OCI-LY3 (cell line): ENCODE measurements around the gene EIF4G3.
"Not testable (repeated sequence)": the region's sequence is repeated elsewhere in the genome, so short reads cannot be mapped to it uniquely, and the experiment has no call there.

Experiments used
- H2AFZ ChIP-seq: fragments of 200-600, 300-600 bp; shearing (Covaris generic); 2 replicates; pipeline ENCODE4 v1.6.0; 2014; ENCODE audit warnings: antibody characterized with exemption, low read depth, low read length
- H3K27ac ChIP-seq: fragments of 200-600, 300-600 bp; sonication (generic); 2 replicates; pipeline ENCODE4 v1.5.1; 2014; ENCODE audit warnings: mild to moderate bottlenecking, low read length, moderate library complexity, mixed read lengths
- H3K27me3 ChIP-seq: fragments of 200-600, 300-600 bp; sonication (generic); 2 replicates; pipeline ENCODE4 v1.6.1; 2014; ENCODE audit warnings: low read depth, low read length, mixed read lengths
- H3K36me3 ChIP-seq: fragments of 200-600, 300-600 bp; sonication (generic); replicated peaks from 2 replicates; pipeline ENCODE3; 2014; ENCODE audit warnings: low read depth, low read length, mixed read lengths
- H3K4me1 ChIP-seq: fragments of 300-600, 200-600 bp; sonication (generic); 2 replicates; pipeline ENCODE4 v1.6.1; 2014; ENCODE audit warnings: low read length, mixed read lengths
- H3K4me2 ChIP-seq: fragments of 200-600, 300-600 bp; sonication (generic); 2 replicates; pipeline ENCODE4 v1.6.1; 2014; ENCODE audit warnings: low read length, mixed read lengths
- H3K4me3 ChIP-seq: fragments of 300-600, 200-600 bp; sonication (generic); 2 replicates; pipeline ENCODE4 v1.5.1; 2014; ENCODE audit warnings: antibody characterized with exemption, mild to moderate bottlenecking, low read length, moderate library complexity
- H3K79me2 ChIP-seq: fragments of 300-600, 200-600 bp; shearing (Covaris generic); 2 replicates; pipeline ENCODE4 v1.6.1; 2014; ENCODE audit warnings: mild to moderate bottlenecking, low read length, mixed read lengths
- H3K9ac ChIP-seq: fragments of 300-600, 200-600 bp; shearing (Covaris generic); 2 replicates; pipeline ENCODE4 v1.6.0; 2014; ENCODE audit warnings: mild to moderate bottlenecking, low read length, moderate library complexity
- H3K9me3 ChIP-seq: fragments of 200-600, 300-600 bp; shearing (Covaris generic); 2 replicates; pipeline ENCODE4 v1.6.1; 2014; ENCODE audit warnings: low read length, mixed read lengths; ENCODE audit not compliant: insufficient read depth
- H4K20me1 ChIP-seq: fragments of 200-600, 300-600 bp; sonication (generic); 2 replicates; pipeline ENCODE4 v1.6.1; 2016; ENCODE audit warnings: low read length, mixed read lengths; ENCODE audit not compliant: insufficient read depth
- EZH2phosphoT487 ChIP-seq: fragments of 200-600 bp; shearing (Covaris generic); IDR thresholded peaks from 2 replicates; pipeline ENCODE4 v1.6.1; 2018; ENCODE audit warnings: antibody characterized with exemption, mixed run types, low read depth
- TF ChIP-seq, protein P1 (sequence below): fragments of 200-600, 300-600 bp; sonication (generic); IDR thresholded peaks from 2 replicates; pipeline ENCODE4 v1.5.1; 2014; ENCODE audit warnings: antibody characterized with exemption, low read length, low read depth

The EIF4G3 gene

DNA sequence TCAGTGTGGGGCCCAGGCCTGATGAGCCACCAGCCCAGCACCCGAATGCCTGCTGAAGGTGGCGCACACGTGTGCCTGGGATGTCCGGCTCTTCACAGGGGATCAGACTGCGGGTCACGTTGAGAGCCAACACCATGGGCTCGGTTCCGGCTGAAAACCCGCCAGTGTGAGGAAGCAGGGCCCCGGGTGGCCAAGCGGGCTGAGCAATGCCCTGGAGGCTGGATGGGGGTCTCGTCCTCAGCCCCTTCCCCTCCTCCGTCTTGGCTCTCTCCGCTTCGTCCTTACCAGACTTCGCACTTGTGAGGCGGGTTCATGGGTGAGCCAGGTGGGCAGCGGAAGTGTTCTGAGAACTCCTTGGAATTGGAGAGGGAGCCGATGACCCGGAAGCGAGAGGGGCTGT is 43.0 kb upstream of the EIF4G3 start:
- TF ChIP-seq, protein P1, sequence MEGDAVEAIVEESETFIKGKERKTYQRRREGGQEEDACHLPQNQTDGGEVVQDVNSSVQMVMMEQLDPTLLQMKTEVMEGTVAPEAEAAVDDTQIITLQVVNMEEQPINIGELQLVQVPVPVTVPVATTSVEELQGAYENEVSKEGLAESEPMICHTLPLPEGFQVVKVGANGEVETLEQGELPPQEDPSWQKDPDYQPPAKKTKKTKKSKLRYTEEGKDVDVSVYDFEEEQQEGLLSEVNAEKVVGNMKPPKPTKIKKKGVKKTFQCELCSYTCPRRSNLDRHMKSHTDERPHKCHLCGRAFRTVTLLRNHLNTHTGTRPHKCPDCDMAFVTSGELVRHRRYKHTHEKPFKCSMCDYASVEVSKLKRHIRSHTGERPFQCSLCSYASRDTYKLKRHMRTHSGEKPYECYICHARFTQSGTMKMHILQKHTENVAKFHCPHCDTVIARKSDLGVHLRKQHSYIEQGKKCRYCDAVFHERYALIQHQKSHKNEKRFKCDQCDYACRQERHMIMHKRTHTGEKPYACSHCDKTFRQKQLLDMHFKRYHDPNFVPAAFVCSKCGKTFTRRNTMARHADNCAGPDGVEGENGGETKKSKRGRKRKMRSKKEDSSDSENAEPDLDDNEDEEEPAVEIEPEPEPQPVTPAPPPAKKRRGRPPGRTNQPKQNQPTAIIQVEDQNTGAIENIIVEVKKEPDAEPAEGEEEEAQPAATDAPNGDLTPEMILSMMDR, result no peak
- TF ChIP-seq EZH2phosphoT487, result no peak
- no peaks in the 10 kb centered on the region for H3K27me3 ChIP-seq

DNA sequence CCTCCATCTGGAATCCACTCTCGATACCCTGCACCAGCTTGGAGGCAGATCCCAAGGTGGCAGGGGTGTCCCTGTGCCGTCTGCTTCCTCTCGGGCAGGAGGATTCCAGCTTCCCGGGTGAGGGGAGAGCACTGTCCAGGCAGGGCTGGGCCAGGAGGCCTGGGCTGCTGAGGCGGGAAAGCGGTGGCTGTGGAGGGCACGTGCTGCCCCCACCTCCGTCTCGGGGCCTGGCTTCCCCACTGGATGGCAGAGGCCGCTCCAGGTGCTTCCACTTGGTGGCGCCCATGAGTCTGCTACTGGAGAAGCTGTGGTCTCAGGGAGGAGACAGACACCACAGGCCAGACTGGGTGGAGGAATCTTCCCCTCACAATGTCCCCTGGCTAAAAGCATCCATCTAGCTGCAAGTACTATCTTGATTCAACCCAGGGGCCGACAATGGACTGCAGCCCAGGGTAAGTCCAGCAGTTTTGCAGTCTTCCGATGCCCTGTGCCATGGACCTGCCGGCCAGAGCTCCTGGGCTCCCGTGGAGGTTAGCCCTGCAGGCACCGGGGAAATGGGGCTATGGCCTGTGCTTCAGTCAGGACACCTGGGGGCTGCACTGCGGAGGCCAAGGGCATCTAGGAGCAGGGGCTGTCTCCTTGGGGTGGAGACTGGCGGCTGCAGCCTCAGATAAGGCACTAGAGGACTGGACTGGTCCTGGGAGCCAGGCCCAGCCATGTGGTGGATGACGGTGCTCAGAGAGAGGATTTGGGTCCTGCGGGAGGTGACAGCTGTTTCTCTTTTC is 41.3 kb upstream of the EIF4G3 start:
- Histone ChIP-seq H3K9me3 (no peaks in the 10 kb centered on the region), H3K36me3 (peaks cover 17% of the 10 kb centered on the region), H3K79me2 (no peaks in the 10 kb centered on the region), H3K4me3 (no peak overlapping the region), H3K27me3 (no peaks in the 10 kb centered on the region), H4K20me1 (no peaks in the 10 kb centered on the region), H3K4me1 (no peaks in the 10 kb centered on the region), H3K27ac (no peak overlapping the region), H3K9ac (no peak overlapping the region), H2AFZ (no peak overlapping the region), H3K4me2 (no peak overlapping the region)
- no peak for TF ChIP-seq EZH2phosphoT487
- TF ChIP-seq, protein P1, result peak; percentile 39

More for the DNA sequence above, 43.0 kb upstream of the EIF4G3 start:
- Histone ChIP-seq H4K20me1 (no peaks in the 10 kb centered on the region), H3K36me3 (peaks cover 20% of the 10 kb centered on the region), H3K27ac (no peak overlapping the region), H3K79me2 (no peaks in the 10 kb centered on the region), H2AFZ (no peak overlapping the region), H3K4me2 (no peak overlapping the region), H3K9me3 (no peaks in the 10 kb centered on the region), H3K9ac (no peak overlapping the region), H3K4me1 (no peaks in the 10 kb centered on the region), H3K4me3 (no peak overlapping the region)

DNA sequence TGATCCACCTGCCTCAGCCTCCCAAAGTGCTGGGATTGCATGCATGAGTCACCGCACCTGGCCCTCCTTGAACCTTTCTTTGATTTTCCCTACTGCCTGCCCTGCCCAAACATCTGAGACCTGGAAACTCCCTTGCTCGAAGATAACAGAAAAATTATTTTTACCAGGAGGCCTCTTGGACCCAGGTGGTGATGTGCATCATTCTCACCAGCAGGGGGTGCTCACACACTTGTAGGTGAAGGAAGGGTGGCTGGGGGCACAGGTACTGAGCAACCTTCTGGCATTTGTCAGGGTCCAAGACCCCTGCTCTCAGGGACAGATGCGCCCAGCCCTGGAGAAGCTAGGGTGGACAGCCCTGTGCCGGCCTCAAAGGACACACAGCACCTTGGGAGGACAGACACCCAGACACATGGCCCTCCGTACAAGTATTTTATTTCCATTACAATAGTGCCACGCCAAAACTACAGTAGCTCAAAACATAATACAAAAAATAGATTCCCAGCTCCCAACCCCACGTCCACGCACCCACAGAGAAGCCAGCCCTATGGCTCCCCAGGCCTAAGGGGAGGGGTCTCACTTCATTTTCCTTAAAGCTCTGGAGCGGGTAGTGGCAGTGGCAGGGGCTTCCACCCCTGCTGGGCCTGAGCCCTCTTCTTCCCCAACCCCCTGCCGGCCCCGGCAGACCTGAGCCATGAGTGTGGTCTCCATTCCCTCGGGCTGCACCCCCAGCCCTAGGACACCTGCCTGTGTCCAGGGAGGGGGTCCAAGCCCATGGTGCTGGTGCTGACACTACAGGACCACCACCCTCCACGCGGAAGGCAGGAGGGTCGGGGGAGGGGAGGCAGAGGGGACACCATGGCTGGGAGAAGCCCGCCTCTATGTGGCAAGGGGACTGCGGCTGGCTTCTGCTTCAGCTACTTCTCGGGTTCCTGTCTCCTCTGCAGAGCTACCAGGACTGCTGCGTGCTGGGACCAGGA is 40.4 kb upstream of the EIF4G3 start:
- no peaks in the 10 kb centered on the region for H4K20me1 ChIP-seq
- no peak overlapping the region for H3K4me2 ChIP-seq
- no peak overlapping the region for H3K4me3 ChIP-seq
- peaks cover 15% of the 10 kb centered on the region for H3K36me3 ChIP-seq
- H3K9ac ChIP-seq, result no peak overlapping the region
- H2AFZ ChIP-seq, result no peak overlapping the region
- H3K79me2 ChIP-seq, result no peaks in the 10 kb centered on the region
- H3K4me1 ChIP-seq, result no peaks in the 10 kb centered on the region
- no peaks in the 10 kb centered on the region for H3K9me3 ChIP-seq
- no peaks in the 10 kb centered on the region for H3K27me3 ChIP-seq
- TF ChIP-seq EZH2phosphoT487, result no peak
- TF ChIP-seq, protein P1, result peak; percentile 73
- no peak overlapping the region for H3K27ac ChIP-seq

DNA sequence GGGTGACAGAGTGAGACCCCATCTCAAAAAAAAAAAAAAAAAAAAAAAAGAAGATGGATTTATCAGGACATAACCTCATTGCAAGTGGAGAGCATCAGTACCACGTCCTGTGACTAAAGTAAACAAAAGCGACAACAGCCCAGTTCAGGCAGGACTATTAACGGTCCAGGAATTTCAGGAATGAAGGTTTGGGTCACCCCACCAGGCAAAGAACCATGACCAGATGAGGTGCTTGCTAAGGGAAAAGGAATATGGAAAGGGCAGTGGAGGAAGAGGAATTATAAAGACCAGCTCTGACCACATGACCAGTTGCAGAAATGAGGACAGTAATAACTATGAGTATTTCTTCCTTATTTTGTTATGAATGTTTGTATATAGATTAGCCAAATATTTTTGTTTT is 35.4 kb upstream of the EIF4G3 start:
- Histone ChIP-seq H3K4me3 (no peak overlapping the region), H3K4me2 (no peak overlapping the region), H3K4me1 (peaks cover 6% of the 10 kb centered on the region), H3K9me3 (no peaks in the 10 kb centered on the region), H2AFZ (no peak overlapping the region), H4K20me1 (no peaks in the 10 kb centered on the region), H3K9ac (no peak overlapping the region), H3K27me3 (no peaks in the 10 kb centered on the region), H3K79me2 (no peaks in the 10 kb centered on the region), H3K36me3 (no peaks in the 10 kb centered on the region), H3K27ac (no peak overlapping the region)
- TF ChIP-seq, protein P1, result no peak
- no peak for TF ChIP-seq EZH2phosphoT487

DNA sequence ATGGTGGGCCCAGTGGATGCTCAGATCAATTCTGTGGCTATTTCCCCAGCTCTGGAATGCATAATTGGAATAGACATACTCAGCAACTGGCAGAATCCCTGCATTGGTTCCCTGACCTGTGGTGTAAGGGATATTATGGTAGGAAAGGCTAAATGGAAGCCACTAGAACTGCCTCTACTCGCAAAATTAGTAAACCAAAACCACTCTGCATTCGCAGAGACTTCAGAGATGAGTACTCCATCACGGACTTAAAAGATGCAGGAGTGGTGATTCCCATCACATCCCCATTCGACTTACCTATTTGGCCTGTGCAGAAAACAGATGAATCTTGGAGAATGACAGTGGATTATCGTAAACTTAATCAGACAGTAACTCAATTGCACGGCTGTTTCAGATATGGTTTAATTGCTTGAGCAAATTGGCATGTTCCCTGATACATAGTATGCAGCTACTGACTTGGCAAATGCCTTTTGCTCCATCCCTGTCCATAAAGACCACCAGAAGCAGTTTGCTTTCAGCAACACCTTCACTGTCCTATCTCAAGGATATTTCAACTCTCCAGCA is 31.5 kb upstream of the EIF4G3 start:
- H3K36me3 ChIP-seq, H3K27ac ChIP-seq, H3K4me2 ChIP-seq, H2AFZ ChIP-seq, H3K4me3 ChIP-seq, H3K9me3 ChIP-seq, H3K79me2 ChIP-seq, H4K20me1 ChIP-seq, H3K4me1 ChIP-seq, H3K27me3 ChIP-seq, H3K9ac ChIP-seq: not testable (repeated sequence)
